CD4-positive, alpha-beta memory T cell (primary cell): Measurements from ENCODE around the gene KIF27. TPM values are rescaled to one million over a fixed set of nuclear protein-coding genes. Genes with fewer than 3 reads are reported as not detected.
"Not testable (repeated sequence)": the region's sequence is repeated elsewhere in the genome, so short reads cannot be mapped to it uniquely, and the experiment has no call there.

Experiments used
- CTCF ChIA-PET: fragments of 350-600 bp; sonication (Branson Sonifier 250); formaldehyde crosslinking; loops from one replicate; lab custom pipeline; 2021; ENCODE audit warnings: inconsistent platforms; ENCODE audit not compliant: partially characterized antibody; lab: Charles Lee
- POLR2A ChIA-PET: fragments of 350-600 bp; sonication (Branson Sonifier 250); formaldehyde crosslinking; loops from one replicate; lab custom pipeline; 2021; ENCODE audit not compliant: partially characterized antibody; lab: Charles Lee
- DNase-seq, 5 donors: peaks; one replicate each; pipeline versions ENCODE4 v3.0.0 to v3.0.0-alpha.2; 2020 to 2022; ENCODE audit warnings: mixed read lengths in 1 of 5
- H3K27ac ChIP-seq: one replicate; pipeline ENCODE4 v1.7.0; 2013; ENCODE audit warnings: low read depth, low read length
- H3K27me3 ChIP-seq: 2 replicates; pipeline ENCODE4 v1.7.0; 2013; ENCODE audit warnings: mild to moderate bottlenecking, low read length, moderate library complexity; ENCODE audit not compliant: insufficient read depth
- H3K36me3 ChIP-seq: 2 replicates; pipeline ENCODE4 v1.7.0; 2013; ENCODE audit warnings: mild to moderate bottlenecking, low read length, moderate library complexity; ENCODE audit not compliant: insufficient read depth
- H3K4me1 ChIP-seq: 2 replicates; pipeline ENCODE4 v1.7.0; 2013; ENCODE audit warnings: mild to moderate bottlenecking, low read length, moderate library complexity; ENCODE audit not compliant: insufficient read depth
- H3K4me3 ChIP-seq, 2 donors: one replicate each; pipeline ENCODE4 v1.7.0; 2013; ENCODE audit warnings: low read length in 2 of 2, mild to moderate bottlenecking in 1 of 2
- H3K9me3 ChIP-seq, 2 donors: one replicate each; pipeline ENCODE4 v1.7.0; 2013; ENCODE audit warnings: low read length in 2 of 2, control low read depth in 1 of 2; ENCODE audit not compliant: control insufficient read depth in 1 of 2
- H3K27ac Mint-ChIP-seq, 7 donors: one replicate each; pipeline ENCODE4 v1.8.0; 2020 to 2021; ENCODE audit warnings: mixed read lengths in 7 of 7, mild to moderate bottlenecking in 6 of 7, inconsistent platforms in 3 of 7, moderate library complexity in 3 of 7
- H3K27me3 Mint-ChIP-seq, 2 donors: one replicate each; pipeline ENCODE4 v1.8.0; 2020 to 2021; ENCODE audit warnings: mixed read lengths in 2 of 2
- H3K36me3 Mint-ChIP-seq, 2 donors: one replicate each; pipeline ENCODE4 v1.8.0; 2020 to 2021; ENCODE audit warnings: mixed read lengths in 2 of 2, inconsistent platforms in 1 of 2, mild to moderate bottlenecking in 1 of 2
- H3K4me1 Mint-ChIP-seq, 4 donors: one replicate each; pipeline ENCODE4 v1.8.0; 2020 to 2021; ENCODE audit warnings: mixed read lengths in 4 of 4, mild to moderate bottlenecking in 1 of 4
- H3K4me3 Mint-ChIP-seq, 8 donors: one replicate each; pipeline ENCODE4 v1.8.0; 2020 to 2021; ENCODE audit warnings: mixed read lengths in 8 of 8, mild to moderate bottlenecking in 7 of 8, moderate library complexity in 6 of 8, inconsistent platforms in 3 of 8
- H3K9me3 Mint-ChIP-seq, 8 donors: one replicate each; pipeline ENCODE4 v1.8.0; 2020 to 2021; ENCODE audit warnings: mixed read lengths in 8 of 8, mild to moderate bottlenecking in 5 of 8, inconsistent platforms in 3 of 8, moderate library complexity in 1 of 8
- intact Hi-C: fragments of 100-400 bp; cut with micrococcal nuclease; formaldehyde crosslinking; loops from one replicate; pipeline ENCODE4 v1.15.1; 2023
- polyA plus RNA-seq, 2 donors: library from polyadenylated mRNA; unstranded; fragments of 300-500 nt; fragmentation: Illumina TruSeq; gene quantifications; one replicate each; pipeline ENCODE4 v1.2.3, GENCODE V29; 2021
- total RNA-seq, 2 experiments: library from RNA; stranded (reverse); gene quantifications; one replicate each; pipeline ENCODE4 v1.2.3, GENCODE V29; 2021

The KIF27 gene
- total and polyA plus RNA-seq, 4 experiments from 2014 or later = 1.5 to 5.2 (median 3.4) TPM

DNA sequence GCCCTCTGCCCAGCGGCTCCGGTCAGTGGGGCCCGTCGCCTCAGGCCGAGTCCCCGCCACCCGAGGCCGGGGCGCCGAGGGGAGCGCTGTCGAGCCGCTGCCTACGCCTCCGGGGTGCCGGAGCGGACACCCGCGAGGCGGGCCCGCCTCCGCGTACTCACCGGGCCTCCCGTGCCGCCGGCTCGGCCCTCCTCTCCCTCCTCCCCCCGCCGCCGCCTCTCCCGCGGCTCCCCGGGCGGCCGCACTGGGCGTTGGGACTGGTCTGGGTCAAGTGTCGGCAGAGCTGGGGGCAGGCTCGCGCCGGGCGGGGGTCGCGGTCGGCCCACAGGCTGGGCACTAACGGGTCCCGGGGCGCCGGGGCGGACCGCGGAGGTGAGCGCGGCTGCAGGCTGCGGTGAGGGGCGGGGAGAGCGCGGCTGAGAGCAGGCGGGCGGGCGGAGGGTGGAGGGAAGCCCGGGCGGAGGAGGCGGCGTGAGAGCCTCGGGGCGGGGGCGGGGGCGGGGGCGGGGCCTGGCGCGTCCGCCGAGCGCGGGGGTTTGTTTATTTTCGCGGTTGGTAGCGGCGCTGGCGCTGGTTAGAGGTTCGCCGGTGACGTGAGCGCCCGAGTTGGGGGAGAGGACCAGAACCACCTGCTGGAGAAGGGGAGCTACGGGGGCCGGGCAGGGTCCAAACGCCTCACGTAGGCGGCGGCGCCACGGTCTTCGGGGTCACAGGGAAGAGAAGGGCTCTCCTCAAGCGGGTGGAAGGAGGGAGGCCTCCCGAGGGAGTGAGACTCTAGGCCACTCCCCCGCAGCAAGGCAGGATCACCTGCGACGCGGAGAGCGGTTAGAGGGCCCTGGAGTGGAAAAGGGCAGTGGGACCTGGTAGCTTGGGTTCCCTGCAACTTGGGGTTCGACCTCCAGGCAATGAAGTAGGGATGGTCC lies 103.6 kb downstream of the KIF27 start, which contains the start of gene GKAP1:
Gene GKAP1, minus strand, starts transcription at position 414 of the 923 bp plus-strand sequence. CDS start 11,252 bp downstream, outside the sequence.
- POLR2A ChIA-PET = interaction anchor here (0.9 to 1.5 kb wide), 2 partner anchors 110 to 163 kb away, joined by 4 to 6 read pairs; partner anchors contain the start of genes HNRNPK, RMI1 and UBQLN1
- intact Hi-C loops = loop anchor here (1.0 to 5.0 kb wide), 4 partner anchors 104 to 197 kb away; partner anchors contain the start of genes HNRNPK, KIF27 and RMI1
- H3K36me3 ChIP-seq, H3K27me3 Mint-ChIP-seq, H3K9me3 ChIP-seq, H3K9me3 Mint-ChIP-seq, H3K4me1 Mint-ChIP-seq, H3K4me1 ChIP-seq, H3K36me3 Mint-ChIP-seq, CTCF ChIA-PET, H3K27me3 ChIP-seq: not testable (repeated sequence)
- H3K4me3 ChIP-seq = peak within 1 kb of the TSS; percentile 11 to 45
- peak within 1 kb of the TSS; percentile 63 for H3K27ac ChIP-seq
- H3K4me3 Mint-ChIP-seq = peak within 1 kb of the TSS; percentile 72 to 93 (median 83)
- peak within 1 kb of the TSS; percentile 63 to 90 (median 84) for H3K27ac Mint-ChIP-seq
- peak; percentile 84 to 89 (median 87) for DNase-seq

DNA sequence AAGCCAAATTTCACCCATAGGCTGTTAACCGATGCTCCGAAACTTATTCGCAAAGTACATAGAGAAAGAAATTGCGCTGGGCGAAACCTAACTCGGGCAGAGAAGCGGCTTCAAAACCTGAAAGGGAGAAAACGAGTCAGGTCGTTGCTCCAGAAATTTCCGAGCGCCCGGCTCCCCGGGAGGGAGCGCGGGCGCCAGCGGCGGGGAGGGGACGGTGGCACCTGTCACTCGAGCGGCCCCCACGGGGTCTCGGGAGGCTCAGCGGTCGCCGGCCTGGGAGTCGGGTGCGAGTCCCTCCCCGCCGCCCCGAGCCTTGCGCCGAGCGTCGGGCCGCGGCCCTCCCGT lies 104.2 kb downstream of the KIF27 start:
- intact Hi-C loops = loop anchor here (1.0 to 5.0 kb wide), 4 partner anchors 104 to 196 kb away; partner anchors contain the start of genes HNRNPK, KIF27 and RMI1
- POLR2A ChIA-PET = interaction anchor here (0.6 to 1.3 kb wide), 2 partner anchors 109 to 114 kb away, joined by 4 read pairs; no protein-coding TSS in a partner anchor
- H3K4me3 Mint-ChIP-seq = peak overlapping the region; percentile 72 to 93 (median 83)
- H3K9me3 Mint-ChIP-seq, H3K36me3 ChIP-seq, H3K4me1 ChIP-seq, H3K4me1 Mint-ChIP-seq, H3K36me3 Mint-ChIP-seq, H3K27me3 Mint-ChIP-seq, H3K9me3 ChIP-seq, CTCF ChIA-PET, H3K27me3 ChIP-seq: not testable (repeated sequence)
- peak overlapping the region; percentile 59 for H3K27ac ChIP-seq
- H3K27ac Mint-ChIP-seq = peak overlapping the region; percentile 63 to 90 (median 84)
- H3K4me3 ChIP-seq = peak overlapping the region; percentile 11 to 45
- peak in 2 of 5 donors; percentile 41 to 46 for DNase-seq

DNA sequence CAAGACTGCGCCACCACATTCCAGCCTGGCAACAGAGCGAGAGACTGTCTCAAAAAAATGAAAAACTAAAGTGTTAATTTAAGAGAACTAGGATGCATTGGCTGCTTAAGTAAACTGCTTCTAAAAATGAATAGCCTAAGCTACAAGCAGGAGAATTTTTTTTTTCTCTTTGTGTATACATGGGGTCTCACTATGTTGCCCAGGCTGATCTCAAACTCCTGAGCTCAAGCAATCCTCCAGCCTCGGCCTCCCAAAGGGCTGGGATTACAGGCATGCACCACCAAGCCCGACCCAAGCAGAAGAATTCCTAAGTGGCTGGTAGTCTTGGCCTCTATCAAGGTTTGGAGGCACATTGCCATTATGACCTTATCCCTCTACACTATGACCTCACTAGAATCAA lies 106.1 kb downstream of the KIF27 start:
- H3K4me1 ChIP-seq, H3K36me3 Mint-ChIP-seq, H3K27me3 Mint-ChIP-seq, H3K4me3 ChIP-seq, H3K9me3 Mint-ChIP-seq, H3K27me3 ChIP-seq, DNase-seq, POLR2A ChIA-PET, H3K36me3 ChIP-seq, H3K4me1 Mint-ChIP-seq, CTCF ChIA-PET, H3K9me3 ChIP-seq, H3K27ac ChIP-seq: not testable (repeated sequence)
- intact Hi-C loops = loop anchor here (5.0 kb wide), 1 partner anchor 167 kb away; the partner anchor contains the start of genes HNRNPK and RMI1
- H3K27ac Mint-ChIP-seq = peak overlapping the region in 2 of 7 donors; percentile 22 to 55
- H3K4me3 Mint-ChIP-seq = peak overlapping the region in 1 of 8 donors; percentile 29

DNA sequence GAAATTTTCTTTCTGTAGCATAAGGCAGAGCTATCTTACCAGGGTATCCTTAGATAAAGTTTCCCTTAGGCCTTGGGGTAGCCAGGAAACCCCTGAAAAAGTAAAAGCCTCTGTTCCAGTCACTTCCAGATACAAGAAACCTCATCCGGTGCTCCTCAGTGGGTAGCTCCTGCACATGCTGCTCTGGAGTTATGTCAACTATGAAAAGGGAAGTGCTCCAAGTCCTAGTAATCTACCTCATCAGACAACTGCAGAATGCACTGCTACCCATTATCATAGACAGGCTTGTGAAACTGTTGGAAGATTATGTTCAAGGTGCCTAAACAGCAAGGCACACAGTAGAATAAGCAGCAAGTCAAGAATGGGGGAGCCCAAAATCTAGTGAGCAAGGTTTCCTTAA lies 112.0 kb downstream of the KIF27 start:
- CTCF ChIA-PET, H3K4me3 ChIP-seq, H3K4me3 Mint-ChIP-seq, intact Hi-C loops, H3K9me3 Mint-ChIP-seq, H3K4me1 Mint-ChIP-seq, H3K27me3 ChIP-seq, H3K27me3 Mint-ChIP-seq, H3K27ac ChIP-seq, DNase-seq, H3K27ac Mint-ChIP-seq, H3K4me1 ChIP-seq, H3K36me3 ChIP-seq, H3K9me3 ChIP-seq, POLR2A ChIA-PET: not testable (repeated sequence)
- peaks cover 13% of the 10 kb centered on the region in 2 donors for H3K36me3 Mint-ChIP-seq

DNA sequence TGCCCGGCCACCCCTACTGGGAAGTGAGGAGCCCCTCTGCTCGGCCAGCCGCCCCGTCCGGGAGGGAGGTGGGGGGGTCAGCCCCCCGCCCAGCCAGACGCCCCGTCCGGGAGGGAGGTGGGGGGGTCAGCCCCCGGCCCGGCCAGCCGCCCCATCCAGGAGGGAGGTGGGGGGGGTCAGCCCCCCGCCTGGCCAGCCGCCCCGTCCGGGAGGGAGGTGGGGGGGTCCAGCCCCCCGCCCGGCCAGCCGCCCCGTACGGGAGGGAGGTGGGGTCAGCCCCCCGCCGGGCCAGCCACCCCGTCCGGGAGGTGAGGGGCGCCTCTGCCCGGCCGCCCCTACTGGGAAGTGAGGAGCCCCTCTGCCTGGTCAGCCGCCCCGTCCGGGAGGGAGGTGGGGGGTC lies 116.8 kb downstream of the KIF27 start:
- H3K4me1 Mint-ChIP-seq, CTCF ChIA-PET, POLR2A ChIA-PET, H3K27ac Mint-ChIP-seq, H3K4me3 ChIP-seq, H3K36me3 ChIP-seq, H3K27me3 Mint-ChIP-seq, H3K27ac ChIP-seq, H3K9me3 Mint-ChIP-seq, H3K4me3 Mint-ChIP-seq, H3K4me1 ChIP-seq, H3K27me3 ChIP-seq, H3K9me3 ChIP-seq, DNase-seq, intact Hi-C loops: not testable (repeated sequence)
- H3K36me3 Mint-ChIP-seq = peaks cover 10 to 13% of the 10 kb centered on the region in 2 donors

DNA sequence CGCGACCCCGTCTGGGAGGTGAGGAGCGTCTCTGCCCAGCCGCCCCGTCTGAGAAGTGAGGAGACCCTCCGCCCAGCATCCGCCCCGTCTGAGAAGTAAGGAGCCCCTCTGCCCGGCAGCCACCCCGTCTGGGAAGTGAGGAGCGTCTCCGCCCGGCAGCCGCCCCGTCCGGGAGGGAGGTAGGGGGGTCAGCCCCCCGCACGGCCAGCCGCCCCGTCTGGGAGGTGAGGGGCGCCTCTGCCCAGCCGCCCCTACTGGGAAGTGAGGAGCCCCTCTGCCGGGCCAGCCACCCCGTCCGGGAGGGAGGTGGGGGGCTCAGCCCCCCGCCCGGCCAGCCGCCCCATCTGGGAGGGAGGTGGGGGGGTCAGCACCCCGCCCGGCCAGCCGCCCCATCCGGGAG lies 117.3 kb downstream of the KIF27 start:
- H3K27me3 Mint-ChIP-seq, H3K27ac Mint-ChIP-seq, H3K9me3 ChIP-seq, H3K27ac ChIP-seq, DNase-seq, H3K4me1 ChIP-seq, POLR2A ChIA-PET, CTCF ChIA-PET, H3K4me1 Mint-ChIP-seq, intact Hi-C loops, H3K36me3 ChIP-seq, H3K9me3 Mint-ChIP-seq, H3K4me3 ChIP-seq, H3K4me3 Mint-ChIP-seq, H3K27me3 ChIP-seq: not testable (repeated sequence)
- H3K36me3 Mint-ChIP-seq = peaks cover 11 to 14% of the 10 kb centered on the region in 2 donors

DNA sequence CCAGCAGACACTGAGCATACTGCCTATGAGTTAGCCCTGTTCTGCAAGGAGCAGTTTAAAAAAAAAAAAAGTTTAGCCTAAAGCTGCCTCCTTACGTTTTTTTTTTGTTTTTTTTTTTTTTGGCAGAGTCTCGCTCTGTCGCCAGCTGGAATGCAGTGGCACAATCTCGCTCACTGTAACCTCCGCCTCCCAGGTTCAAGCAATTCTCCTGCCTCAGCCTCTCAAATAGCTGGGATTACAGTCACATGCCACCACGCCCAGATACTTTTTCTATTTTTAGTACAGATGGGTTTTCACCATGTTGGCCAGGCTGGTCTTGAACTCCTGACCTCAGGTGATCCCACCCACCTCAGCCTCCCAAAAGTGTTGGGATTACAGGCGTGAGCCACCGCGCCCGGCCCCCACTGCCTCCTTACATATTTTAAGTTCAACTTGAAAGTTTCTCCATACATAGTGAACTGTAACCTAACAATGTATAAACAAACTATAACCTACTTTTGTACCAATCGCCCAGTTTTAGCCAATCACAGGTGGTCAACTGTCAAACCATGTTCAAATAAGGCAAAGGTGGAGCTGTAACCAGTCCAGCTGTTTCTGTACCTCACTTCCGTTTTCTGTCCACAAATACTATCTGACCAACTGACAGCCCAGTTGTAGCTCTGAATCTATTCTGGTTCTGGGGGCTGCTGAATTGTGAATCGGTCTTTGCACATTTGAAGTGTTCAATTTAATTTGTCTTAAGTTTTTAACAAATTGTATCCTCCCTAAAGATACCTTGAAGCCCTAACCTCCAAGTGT lies 120.8 kb downstream of the KIF27 start:
- H3K4me3 Mint-ChIP-seq = no peak overlapping the region
- intact Hi-C loops = no loop called here
- no peak overlapping the region for H3K27ac Mint-ChIP-seq
- H3K27me3 Mint-ChIP-seq = no peaks in the 10 kb centered on the region
- CTCF ChIA-PET = no interaction called here
- POLR2A ChIA-PET = no interaction called here
- H3K9me3 ChIP-seq = no peaks in the 10 kb centered on the region
- no peak overlapping the region for H3K4me3 ChIP-seq
- H3K27ac ChIP-seq = no peak overlapping the region
- H3K27me3 ChIP-seq = no peaks in the 10 kb centered on the region
- DNase-seq = no peak
- no peaks in the 10 kb centered on the region for H3K4me1 ChIP-seq
- no peaks in the 10 kb centered on the region for H3K9me3 Mint-ChIP-seq
- H3K4me1 Mint-ChIP-seq = peaks cover 0 to 2% (median 0%) of the 10 kb centered on the region in 4 donors
- H3K36me3 Mint-ChIP-seq = peaks cover 16 to 22% of the 10 kb centered on the region in 2 donors
- peaks cover 5% of the 10 kb centered on the region for H3K36me3 ChIP-seq
